CD4-positive, alpha-beta T cell treated with Interleukin-17A for 4 hours (primary cell): ENCODE data around the gene PHACTR1.

ENCODE experiments used
- DNase-seq: peaks from one replicate; pipeline ENCODE4 v3.0.0-alpha.2; 2020; ENCODE audit warnings: mixed read lengths

The PHACTR1 gene

DNA sequence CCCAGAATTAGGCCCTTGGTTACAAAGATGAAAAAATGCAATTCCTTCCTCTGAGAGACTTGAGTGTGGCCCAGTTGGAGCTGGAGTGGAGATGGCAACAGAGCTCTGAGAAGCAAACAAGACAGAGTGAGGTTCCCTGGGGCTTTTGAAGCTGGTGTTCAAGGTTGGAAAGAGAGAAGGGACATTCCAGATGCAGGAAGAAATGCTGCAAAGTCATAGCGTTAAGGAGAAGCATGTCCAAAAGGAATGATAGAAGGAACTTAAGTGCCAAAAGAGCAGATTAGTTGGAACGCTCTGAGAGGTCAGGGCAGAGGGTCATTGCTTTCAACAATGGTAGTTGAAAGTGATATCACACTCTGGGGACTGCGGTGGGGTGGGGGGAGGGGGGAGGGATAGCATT lies 360.0 kb downstream of the PHACTR1 start:
- DNase-seq, result no peak

DNA sequence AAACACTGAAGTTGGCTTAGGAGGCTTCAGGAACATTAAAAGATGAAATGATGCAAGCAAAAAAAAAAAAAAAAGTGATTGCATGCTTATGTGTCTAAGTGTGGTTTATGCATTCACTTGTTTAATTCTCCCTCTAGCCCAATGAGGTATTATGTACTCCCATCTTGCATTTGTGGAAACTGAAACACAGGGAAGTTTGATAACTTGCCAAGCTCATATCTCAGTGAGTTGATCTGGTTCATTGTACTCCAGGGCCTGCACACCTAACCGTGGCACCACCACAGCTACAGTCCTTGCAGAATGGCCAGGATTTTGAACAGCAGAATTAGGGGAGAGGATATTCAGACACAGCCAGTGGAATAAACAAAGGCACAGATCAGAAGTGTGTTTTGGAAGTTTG lies 360.6 kb downstream of the PHACTR1 start:
- no peak for DNase-seq

DNA sequence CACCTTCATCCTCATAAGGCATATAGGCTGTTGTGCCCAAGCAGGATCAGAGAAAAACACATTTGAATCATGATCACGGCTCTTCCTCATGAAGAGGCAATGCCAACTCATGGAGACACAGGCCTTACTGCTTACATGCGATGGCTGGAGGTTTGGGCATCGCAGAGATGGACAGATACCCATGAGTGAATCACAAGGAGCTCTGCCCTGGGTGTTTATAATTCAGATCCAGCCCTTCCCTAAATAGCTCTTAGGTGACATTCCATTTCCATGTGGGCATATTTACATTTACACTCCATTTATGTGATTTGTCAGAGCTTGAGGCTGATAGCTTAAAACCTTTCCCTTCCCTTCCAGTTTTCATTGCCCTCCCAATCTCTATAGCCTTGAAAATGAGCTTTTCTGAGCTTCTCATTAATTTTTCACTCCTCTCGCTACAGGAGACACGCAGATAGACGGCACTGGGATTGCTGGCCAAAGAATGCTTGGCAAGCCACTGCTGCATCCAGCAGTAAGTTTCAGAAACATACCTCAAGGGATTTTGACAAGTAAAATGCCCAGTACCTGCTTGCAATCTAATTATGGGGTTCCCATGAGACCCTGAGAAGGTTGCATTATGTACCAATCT lies 362.6 kb downstream of the PHACTR1 start:
- no peak for DNase-seq

DNA sequence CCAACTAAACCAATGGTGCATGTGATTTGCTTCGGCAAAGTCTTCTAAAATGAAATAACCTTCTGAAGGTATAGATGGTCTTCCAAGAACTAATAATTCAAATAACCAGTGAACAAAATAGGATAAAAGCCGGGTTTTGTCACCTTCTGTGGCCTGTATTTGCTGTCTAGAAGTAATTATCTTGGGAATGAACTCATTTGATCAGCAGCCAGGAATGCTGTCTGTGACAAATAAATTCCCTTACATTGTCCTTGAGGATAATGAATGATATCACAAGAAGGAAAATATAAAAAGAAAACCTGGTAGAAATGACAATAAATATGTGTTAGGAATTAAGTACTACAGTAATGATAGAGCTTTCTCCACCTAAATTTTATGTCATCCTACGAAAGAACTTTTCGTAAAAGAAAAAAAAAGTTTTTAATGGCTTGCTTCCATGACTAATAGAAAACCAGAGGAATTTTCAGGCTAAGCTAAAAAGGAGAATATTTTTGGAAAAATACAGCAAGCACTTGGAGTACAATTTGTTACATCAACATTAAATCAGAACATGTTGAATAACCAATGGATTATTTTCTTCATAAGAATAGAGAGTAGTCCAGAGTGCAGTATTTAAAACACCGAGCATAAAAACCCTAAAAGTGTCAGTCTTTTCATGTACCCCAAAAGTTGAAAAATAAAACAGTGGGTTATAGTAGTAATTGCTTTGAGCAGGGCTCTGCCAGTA lies 364.1 kb downstream of the PHACTR1 start:
- DNase-seq, result no peak

DNA sequence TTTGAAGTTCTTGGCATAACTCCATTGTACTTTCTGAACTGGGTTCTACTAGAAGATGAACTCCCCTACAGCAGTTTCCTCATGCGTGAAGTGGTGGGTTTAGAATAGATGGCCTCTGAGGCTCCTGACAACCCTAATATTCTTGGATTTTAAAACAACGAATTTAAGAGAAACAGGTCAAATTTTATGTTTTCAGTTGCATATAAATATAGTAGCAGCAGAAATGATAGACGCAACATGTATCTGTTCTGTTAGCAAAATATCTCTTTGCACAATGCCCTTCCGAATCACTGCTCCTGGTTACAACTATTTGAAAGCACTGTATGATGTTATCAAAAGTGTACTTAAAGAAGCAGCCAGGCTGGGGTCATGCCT lies 364.6 kb downstream of the PHACTR1 start:
- DNase-seq, result no peak

DNA sequence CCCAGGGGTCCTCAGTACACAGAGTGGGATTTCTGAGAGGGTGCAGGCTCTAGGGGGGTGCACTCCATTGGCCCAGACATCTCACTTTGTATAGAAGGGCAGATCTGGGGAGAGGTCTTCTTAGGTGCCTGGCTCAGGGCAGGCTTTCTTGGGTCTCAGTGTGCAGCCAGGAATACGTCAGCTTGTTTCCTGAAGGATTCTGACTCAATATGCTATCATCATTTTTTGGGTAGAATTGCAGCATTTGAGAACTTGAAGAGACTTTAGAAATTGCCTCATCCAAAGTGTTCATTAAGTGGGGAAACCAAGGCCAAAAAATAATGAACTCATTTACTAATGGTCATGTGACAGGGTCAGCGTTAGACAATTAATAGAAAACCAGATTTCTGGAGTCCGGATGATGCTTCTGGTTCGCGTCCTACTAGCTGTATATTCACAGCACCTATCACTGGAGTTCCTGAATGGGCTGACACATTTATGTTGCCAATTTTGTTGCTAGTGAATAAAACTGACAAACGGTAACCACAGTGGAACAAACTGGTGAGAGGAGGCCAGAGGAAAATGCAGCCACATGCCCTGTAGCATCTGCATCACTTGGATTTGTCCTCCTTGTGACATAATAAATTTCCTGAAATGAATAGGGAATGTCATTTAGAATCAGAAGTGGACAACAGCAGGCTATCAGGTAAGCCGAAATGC lies 372.9 kb downstream of the PHACTR1 start:
- no peak for DNase-seq

DNA sequence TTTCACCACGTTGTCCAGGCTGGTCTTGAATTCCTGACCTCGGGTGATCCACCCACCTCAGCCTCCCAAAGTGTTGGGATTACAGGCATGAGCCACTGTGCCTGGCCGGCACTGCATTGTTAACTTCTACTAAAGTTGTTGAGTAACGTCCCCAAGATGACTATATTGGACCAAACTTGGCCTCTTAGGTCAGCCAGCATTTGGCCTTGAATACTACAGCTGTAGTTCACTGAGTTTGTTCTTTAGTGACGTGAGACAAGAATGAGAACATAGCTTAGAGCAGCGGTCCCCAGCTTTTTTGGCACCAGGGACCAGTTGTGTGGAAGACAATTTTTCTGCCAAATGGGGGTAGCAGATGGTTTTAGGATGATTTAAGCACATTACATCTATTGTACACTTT lies 374.6 kb downstream of the PHACTR1 start:
- DNase-seq, result no peak

DNA sequence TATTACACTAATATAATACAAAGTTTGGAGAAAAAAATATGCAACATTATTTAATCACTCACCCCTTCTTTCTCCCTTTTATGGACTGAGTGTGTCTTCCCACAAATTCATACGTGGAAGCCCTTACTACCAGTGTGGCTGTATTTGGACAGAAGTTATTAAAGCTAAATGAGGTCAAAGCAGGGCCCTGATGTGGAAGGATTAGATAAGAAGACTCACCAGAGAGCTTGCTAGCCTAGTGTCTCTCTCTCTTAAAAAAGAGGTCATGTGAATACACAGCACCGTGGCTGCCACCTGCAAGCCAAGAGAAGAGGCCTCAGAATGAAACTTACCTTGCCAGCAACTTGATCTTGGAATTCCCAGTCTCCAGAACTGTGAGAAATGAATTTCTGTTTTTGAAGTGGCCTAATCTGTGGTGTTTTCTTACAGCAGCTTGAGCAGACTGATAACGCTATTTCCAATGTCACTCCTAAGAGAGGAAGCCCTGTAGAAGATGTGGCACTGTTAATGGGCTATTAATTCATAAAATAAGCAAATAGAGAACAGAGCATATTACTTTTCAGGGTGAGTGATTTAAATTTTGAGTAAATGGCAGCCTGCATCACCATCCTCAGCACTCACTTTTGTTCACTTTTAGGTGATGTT lies 378.3 kb downstream of the PHACTR1 start:
- DNase-seq, result no peak

DNA sequence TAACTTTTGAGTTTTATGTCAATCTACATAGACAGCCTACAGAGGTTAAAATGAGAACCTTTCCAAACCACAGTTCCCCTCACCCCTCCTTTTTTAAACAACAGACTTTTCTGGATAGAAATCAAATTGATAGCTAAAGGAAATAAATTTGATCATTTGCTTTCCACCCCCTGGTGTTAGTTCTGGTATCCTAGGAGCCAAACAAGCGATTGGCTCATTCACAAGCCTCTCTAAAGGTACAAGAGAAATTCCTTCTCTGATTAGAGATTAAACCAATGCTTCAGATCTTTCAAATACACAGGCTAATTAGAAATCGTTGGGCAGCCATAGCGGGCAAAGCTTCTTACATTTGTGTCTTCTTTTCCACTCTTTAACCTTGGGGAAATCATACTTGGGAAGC lies 379.5 kb downstream of the PHACTR1 start:
- no peak for DNase-seq

DNA sequence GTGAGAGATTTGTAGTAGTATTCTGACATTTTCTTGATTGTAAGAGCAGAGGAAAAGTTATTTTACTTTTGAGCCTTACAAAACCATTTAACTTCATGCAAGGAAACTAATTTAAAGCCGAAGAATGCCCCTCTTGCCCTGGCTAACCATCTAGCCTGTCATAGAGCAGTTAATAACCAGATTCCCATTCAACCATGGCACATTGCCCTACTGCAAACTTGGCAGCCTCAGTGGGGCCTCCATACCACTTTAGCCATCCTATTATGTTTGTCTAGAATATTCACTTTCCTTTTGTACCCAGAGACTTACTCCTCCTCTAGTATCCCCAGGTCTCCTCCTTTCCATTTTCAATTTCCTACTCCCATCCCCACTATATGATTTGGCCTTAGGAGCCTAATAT lies 380.9 kb downstream of the PHACTR1 start:
- no peak for DNase-seq

DNA sequence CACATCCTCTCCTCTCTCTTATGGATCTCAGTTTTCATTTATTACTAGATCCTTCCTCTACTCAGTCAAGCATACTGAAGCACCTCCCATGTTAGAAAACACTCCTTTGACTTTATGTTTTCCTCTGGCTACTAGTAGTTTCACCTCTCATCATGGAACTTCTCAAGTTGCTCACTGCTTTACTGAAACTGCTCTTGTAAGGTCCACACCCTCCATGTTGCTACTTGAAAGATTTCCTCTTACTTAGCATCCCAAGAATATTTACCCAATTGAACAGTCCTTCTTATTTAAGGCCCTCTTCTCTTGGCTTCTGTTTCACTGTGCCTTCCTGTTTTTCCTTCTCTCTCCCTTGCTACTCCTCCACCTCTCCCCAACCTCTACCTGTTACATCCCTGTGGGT lies 381.4 kb downstream of the PHACTR1 start:
- no peak for DNase-seq

DNA sequence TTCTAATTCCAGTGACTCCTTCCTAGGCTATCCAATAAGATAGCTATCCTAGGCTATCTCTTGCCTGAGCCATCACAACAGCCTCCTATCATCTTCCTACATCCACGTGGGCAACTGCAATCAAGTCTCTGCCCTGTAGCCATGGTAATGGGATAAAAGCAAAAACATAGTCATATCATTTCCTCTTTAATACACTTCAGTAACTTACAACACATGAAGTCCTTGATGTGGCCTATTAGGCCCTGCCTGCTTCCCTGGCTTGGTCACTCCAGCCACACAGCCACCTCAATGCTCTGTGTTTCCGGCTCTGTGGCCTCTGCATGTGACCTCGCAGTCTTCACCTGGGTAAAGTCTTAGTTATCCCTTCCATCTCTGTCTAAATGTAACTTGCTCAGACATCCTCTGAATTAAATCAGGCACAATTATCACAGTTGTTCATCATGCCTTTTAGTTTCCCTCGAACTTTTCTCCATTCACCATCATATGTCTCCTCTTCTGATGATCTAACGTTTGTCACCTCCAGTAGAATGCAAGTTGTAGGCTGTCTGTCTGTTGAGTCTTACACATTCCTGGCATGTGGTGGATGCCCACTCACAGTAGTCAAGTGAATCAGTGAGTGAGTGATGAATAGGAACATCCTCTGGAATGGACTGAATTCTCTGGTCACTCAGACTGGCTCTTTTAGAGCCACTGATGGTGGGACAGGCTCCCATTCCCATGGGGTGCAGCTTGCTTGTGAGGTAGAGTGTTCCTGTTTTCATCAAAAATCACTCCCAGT lies 382.4 kb downstream of the PHACTR1 start:
- DNase-seq, result no peak

DNA sequence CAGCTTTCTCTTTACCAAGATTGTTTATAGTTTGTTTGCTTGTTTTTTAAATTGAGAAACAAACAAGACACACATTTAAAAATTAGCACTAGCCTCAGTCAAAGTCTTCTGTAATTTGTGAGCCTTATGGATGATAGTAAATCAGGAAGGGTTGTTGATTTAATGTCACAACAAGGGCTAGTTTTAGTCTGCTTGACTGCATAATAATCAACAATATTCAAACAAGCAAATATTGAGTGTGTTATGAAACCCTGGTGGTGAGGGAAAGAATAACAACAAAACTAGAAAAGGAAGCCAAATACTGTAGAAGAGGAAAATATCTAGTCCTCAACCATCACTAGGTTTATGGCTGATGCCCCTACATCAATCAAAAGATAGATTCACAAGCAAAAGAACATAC lies 383.2 kb downstream of the PHACTR1 start:
- DNase-seq, result no peak

DNA sequence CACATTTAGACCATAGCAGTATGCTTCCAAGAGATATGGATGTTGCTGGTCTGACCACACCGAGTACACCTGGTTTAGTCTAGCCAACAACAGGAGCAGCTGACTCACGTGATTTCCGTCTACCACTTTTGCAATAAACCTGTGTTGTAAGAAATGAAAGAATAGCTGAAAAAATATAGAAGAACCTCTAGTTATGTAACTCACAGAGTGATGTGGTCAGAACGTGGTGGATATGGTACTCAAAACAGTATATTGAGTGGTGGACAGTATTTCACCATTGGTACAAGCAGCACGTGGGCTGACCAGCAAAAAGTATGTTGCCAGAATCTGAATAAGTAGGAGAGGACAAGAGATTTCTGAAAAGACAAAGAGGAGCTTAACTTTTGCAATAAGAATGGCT lies 384.8 kb downstream of the PHACTR1 start:
- DNase-seq, result no peak

DNA sequence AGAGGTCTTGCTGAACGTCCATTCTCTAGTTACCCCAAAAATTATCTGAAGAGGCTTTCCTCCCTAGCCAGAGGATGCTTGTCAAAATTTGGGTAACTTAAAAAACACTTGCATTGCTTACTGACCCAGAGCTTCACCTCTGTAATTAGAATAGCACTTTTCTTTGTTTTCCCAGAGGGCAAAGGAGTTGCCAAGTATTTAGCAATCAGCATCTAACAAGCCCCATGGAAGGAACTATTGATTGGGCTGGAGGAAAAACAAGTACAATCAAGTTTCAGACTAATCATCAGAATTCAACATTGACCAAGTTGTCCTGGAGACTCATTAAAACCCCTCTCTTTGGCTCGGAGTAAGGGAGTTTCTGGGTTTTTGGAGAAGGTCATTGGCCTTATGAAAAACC lies 385.4 kb downstream of the PHACTR1 start:
- no peak for DNase-seq

DNA sequence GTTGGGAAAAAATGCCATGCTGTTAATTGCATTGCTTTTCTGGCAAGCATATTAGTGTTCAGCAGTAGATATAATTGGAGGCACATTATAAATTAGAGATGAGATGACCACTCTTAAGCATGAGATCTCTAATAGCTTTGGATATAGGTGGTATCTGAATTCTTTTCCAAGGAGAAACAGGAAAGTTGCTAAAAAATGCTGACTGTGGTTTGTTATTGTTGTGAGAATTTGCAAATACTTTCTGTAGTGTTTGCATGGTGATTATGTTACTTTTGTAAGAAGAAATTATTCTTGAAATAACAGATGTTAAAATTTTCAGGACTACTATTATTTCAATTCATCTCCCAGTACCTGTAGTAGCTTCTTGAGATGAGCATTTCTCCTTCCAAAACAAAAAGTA lies 386.6 kb downstream of the PHACTR1 start:
- DNase-seq, result no peak

DNA sequence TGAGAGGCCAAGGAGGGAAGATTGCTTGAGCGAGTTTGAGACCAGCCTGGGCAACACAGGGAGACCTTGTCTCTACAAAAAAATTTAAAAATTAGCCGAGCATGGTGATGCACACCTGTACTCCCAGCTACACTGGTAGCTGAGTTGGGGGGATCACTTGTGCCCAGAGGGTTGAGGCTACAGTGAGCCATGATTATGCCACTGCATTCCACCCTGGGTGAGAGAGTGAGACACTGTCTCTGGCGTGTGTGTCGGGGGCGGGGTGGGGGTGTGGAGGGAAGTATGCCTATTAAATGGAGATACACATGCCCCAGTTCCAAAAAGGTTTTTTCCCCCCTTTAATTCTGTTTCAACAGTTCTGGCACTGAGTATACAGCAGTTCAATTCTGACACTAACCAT lies 388.6 kb downstream of the PHACTR1 start:
- DNase-seq, result no peak

DNA sequence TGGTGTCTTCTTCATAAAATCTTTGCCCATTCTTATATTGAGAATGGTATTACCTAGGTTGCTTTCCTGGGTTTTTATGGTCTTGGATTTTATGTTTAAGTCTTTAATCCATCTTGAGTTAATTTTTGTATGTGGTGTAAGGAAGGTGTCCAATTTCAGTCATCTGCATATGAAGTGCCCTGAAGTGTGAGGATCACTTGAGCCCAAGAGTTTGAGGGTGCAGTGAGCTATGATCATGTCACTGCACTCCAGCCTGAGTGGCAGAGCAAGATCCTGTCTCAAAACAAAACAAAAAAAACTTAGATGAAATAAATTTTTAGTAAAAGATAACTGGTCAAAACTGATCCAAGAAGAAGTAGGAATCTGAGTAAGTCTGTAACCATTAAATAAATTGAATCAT lies 396.4 kb downstream of the PHACTR1 start:
- DNase-seq, result no peak

DNA sequence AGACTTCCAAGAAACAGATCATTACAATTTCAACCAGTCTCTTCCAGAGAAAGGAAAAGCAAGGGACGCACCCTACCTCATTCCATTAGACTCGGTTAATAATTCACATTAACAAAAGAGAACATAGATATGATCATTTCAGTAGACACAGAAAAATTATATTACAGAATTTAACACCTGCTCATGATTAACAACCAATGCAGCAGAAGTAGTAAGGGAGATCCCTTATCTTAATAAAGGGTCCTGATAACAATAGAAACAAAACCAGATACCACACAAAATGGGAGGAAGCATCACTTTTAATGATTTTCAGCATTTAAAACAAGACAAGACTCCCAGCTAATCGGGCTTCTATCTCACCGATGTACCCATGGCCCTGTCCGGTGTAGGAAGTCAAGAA lies 396.8 kb downstream of the PHACTR1 start:
- DNase-seq, result no peak

DNA sequence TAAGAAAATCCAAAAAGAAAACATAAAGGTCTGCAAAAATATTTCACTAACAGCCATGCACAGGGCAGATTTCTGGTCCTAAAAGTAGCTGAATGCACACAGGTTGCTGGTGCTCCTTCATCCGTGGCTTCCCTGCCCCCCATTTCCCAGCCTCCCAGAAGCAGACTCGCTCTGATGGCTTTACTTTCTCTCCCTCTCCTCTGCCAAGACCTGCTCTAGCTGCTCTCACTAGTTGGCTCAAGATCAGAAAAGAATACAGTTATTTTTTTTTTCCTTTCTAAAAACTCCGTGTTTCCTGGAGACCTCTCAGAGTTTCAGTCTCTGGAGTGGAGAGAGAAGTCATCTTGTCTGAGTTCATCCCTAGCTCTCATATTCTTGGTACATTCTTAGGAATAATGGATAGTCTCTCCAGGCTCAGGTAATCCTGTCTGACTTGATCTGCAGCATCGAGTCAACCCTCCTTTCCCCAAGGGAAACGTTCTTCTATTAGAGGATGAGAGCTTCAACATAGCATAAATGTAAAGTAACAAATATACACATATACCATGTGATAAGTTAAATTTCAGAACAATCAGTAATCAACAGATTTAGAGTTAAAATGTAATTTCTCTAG lies 397.5 kb downstream of the PHACTR1 start:
- DNase-seq, result no peak

DNA sequence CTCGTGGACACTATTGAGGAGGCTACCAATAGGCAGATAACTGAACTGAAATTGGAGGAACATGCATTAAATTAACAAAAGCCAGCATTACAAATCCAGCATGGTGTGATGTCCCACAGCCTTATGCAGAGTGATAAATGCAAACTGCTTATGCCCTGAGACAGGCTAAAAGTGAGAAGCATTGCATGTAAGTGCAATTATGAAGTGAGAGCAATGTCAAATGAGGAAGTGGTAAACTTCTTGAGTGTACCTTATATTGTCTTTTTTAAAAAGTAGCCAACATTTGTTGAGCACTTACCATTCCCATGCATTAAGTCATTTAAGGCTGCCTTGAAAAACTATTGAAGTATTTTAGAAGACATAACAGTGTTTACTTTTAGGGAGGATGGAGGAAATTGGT lies 399.6 kb downstream of the PHACTR1 start:
- DNase-seq, result no peak

DNA sequence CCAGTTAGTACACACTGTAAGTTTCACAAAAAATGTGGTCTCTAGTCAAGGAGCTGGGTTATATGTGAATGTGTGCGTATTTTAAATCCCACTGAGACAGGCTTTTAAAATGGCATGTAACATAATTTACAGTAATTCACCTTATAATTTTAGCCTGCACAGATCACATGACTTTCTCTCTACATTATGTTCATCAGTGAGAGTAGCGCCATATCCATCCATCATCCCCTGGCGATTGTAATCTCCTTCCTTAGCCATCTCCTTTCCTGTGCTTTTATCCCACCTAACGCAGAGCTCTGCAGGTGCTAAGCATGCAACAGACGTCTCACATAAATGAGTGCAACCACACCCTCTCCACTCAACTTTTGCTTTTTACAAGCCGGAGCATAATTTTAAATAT lies 401.0 kb downstream of the PHACTR1 start:
- DNase-seq, result no peak

DNA sequence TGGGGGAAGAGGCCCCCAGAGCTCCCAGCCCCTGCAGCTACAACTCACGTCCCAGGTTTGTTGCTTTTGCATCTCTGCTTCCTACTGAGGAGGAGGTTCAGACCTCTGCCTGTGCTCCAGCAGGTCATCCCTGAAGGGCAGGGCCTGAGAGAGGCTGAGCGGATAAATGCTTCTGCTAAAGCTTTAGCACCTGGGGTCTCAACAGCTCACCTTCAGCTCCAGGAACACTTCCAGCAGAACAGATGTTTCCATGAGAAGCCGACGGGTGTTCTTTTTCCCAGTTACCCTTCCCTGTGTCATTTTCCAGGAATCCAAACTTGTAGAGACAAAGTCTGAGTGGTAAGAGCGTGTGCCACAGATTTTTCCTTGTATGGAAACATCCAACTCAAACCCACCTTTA lies 403.0 kb downstream of the PHACTR1 start:
- DNase-seq, result no peak
